Measurements from ENCODE around the gene ZFTA.

The ZFTA gene

GRCh38 chr11:63795066-63795465 lies 26.5 kb upstream of the ZFTA start:
- no peak for DNase-seq (ENCODE audit: low read depth)
- no peak overlapping the region for H3K4me3 ChIP-seq (ENCODE audit: low read length)
- TF ChIP-seq CTCF (conservative IDR thresholded peaks at IDR 0.05; ENCODE audit: low read length) = no peak

GRCh38 chr11:63793161-63793560 lies 24.6 kb upstream of the ZFTA start:
- no peak for TF ChIP-seq CTCF (conservative IDR thresholded peaks at IDR 0.05; ENCODE audit: low read length)
- no peak for DNase-seq (ENCODE audit: low read depth)

GRCh38 chr11:63791495-63792167 lies 23.1 kb upstream of the ZFTA start:
- H3K4me3 ChIP-seq (ENCODE audit: low read length) = no peak overlapping the region
- no peak for TF ChIP-seq CTCF (conservative IDR thresholded peaks at IDR 0.05; ENCODE audit: low read length)
- no peak for DNase-seq (ENCODE audit: low read depth)

More at GRCh38 chr11:63793161-63793560, 24.6 kb upstream of the ZFTA start:
- no peak overlapping the region for H3K4me3 ChIP-seq (ENCODE audit: low read length)

GRCh38 chr11:63785823-63786222 lies 17.2 kb upstream of the ZFTA start:
- no peak overlapping the region for H3K4me3 ChIP-seq (ENCODE audit: low read length)
- no peak for TF ChIP-seq CTCF (conservative IDR thresholded peaks at IDR 0.05; ENCODE audit: low read length)
- DNase-seq (ENCODE audit: low read depth) = no peak

- TF ChIP-seq CTCF (conservative IDR thresholded peaks at IDR 0.05; ENCODE audit: low read length) = no peak
- H3K4me3 ChIP-seq (ENCODE audit: low read length) = no peak overlapping the region
- DNase-seq (ENCODE audit: low read depth) = no peak
Measured at GRCh38 chr11:63783925-63784592, 15.5 kb upstream of the ZFTA start.

- H3K4me3 ChIP-seq (ENCODE audit: low read length) = no peak overlapping the region
- TF ChIP-seq CTCF (conservative IDR thresholded peaks at IDR 0.05; ENCODE audit: low read length) = no peak
- no peak for DNase-seq (ENCODE audit: low read depth)
Measured at GRCh38 chr11:63782749-63783148, 14.2 kb upstream of the ZFTA start.

- no peak overlapping the region for H3K4me3 ChIP-seq (ENCODE audit: low read length)
- no peak for DNase-seq (ENCODE audit: low read depth)
- no peak for TF ChIP-seq CTCF (conservative IDR thresholded peaks at IDR 0.05; ENCODE audit: low read length)
Measured at GRCh38 chr11:63779039-63779438, 10.5 kb upstream of the ZFTA start.
